ENCODE measurements around the gene SLC17A3.
A peak's percentile ranks its signal among the peaks of the same experiment; 100 is the strongest.

SLC17A3 gene

DNA sequence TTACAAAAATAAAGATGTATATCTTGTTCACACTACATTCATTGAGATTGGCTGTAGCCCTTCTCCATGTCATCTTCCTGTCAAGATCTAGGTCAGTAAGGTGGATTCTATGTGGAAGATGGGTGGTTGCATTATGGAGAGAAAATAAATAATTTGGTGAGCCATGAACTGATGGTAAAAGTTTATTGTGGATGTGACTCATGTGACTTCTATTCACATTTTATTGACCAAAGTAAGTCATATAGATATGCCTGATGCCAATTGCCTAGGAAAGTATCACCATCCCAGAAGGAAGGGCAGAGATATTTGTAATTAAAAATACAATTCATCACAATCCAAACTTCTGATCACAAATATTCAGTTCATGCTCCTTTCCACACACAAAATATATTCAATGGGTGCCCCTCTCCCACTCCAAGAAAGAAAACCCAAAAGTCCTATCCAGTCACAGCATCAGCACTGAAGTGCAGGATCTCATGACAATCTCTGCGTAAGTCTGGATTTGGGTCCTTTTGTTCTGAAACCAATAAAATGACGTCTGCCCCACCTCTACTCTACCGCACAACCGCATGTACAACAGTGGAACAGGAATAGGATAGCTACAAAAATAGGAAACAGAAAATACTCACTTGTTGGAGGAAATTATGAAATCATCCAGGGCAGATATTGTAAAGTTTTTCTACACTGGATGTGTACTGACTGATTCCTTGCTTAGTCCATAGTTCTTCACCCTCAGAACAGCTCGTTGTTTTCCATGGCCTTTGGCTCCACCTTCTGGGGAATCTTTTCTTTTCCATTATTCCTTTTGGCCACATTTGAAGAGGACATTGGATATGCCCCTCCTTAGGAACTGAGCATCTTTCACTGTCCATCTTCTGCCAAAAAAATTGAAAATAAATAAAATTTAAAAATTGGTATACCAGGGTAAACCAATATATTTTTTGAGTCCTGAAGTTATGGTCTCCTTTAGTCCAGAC, 16.1 kb upstream of the SLC17A3 start:
- peak; percentile 50 for DNase-seq (ENCODE audit: low spot score)

DNA sequence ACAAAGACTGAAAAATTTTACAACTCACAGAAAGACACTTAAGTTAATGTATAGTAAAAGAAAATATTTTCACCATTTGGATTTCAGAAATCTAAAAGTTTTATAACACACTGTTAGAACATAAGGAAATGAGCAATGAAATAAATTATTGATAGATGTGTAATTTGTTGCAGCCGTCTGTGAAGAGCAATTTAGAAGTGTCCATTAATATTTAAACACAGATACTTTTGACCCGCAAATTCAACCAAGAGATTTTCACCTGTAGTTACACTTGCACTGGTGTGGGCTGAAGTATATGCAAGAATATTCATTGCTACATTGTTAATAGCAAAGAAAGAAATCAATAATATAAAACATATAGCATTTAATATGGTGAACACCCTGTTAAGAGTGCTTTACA, 14.6 kb upstream of the SLC17A3 start:
- no peak for DNase-seq (ENCODE audit: low spot score)

DNA sequence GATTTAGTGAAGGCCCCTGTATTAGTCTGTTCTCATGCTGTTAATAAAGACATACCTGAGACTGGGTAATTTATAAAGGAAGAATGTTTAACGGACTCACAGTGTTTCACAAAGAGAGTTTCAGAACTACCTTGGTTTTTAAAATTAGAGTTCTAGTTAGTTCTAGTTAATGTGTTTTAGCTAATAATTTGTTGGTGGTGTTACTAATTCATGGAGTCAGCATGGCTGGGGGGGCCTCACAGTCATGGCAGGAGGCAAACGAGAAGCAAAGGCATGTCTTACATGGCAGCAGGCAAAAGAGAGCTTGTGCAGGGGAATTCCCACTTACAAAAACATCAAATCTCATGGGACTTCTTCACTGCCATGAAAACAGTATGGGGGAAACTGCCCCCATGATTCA, 12.0 kb upstream of the SLC17A3 start:
- DNase-seq (ENCODE audit: low spot score) = no peak

DNA sequence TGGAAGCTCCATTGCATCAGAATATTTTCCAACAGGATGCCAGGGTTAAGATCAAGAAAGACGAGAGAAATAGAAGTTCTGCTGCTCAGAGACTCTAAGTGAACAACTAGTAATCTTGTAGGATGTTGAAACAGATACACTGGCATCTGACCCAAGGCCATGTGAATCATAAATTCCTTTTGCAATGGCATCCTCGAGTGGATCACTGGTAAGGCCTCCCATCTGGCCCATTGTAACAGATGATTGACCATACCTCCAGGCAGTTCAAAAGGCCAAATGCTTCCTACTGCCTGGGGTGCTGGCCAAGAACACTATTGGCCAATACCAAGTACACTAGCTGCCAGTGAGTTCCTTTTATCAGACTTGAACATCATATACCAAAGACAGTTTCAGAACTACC, 9.9 kb upstream of the SLC17A3 start:
- DNase-seq (ENCODE audit: low spot score) = no peak

DNA sequence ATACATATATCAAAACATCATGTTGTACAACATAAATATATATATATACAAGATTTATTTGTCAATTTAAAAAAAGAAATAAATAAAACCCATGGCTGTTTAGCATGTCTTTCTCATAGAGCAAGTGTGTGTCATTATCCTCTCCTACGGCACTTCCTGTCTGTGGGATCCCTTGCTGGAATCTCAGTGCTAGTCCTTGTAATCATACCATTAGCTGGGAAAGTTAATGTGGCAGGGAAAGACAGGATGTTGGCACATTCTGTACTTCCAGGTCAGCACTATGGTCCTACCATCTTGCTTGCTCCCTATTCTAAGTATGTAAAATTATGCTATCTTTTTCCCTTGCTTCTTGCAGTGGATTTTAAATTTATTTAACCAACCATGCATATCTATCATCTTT, 9.5 kb upstream of the SLC17A3 start:
- DNase-seq (ENCODE audit: low spot score) = no peak

DNA sequence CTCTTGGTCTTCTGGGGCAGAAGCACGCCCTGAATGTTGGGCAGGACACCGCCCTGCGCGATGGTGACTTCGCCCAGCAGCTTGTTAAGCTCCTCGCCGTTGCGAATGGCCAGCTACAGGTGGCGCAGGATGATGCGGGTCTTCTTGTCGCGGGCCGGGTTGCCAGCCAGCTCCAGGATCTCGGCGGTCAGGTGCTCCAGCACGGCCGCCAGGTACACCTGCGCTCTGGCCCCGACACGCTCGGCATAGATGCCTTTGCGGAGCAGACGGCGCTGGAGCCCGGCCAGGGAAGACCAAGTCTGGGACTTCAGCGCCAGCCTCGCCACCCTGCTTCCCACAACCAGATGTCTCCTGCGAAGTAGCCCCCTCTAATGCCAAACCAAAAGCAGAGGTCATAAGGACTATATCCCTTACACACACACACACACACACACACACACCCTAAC, 8.0 kb upstream of the SLC17A3 start:
- DNase-seq (ENCODE audit: low spot score) = no peak

DNA sequence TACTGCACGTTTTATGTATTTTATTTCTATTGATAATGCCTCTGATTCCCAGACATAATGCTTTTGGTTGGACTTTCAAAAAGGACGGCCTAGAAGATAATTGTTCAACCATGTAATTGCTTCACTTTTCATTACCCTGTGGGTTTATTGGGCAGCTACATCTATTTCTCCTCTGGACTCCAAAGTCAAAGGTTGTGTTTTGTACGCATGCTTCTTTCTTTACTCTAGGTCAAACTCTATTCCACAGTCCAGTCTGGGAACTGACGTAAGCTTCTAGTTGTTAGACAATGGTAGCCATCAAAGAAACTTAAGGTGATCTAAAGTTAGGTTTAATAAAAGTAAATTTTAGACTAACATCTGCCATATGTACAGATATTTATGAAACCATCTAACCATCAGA, 6.6 kb upstream of the SLC17A3 start:
- DNase-seq (ENCODE audit: low spot score) = no peak

DNA sequence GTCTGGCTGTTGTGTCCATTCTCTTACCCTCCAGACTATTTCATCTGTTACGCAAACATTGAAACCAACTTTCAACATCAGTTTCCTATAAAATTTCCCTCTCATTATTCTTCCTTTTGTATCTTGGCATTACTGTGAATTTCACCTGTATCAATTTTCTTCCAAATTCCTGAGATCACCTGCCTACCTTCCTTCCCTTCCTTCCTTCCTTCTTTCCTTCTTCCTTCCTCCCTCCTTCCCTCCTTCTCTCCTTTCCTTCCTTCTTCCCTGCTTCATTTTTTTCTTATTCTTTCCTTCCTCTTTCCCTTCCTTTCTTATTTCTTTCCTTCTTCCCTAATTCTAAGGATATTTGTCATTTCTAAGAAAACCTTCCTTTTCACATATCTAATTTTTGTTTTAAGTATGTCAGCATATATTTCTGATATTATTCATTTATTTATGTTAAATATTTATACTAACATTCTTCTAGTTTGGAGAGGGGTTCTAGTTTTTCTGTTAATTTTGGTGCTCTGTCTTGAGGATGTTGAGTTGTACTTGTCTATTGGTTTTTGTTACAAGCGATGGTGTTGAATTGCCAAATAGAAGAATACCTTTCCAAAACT, 4.8 kb upstream of the SLC17A3 start:
- no peak for DNase-seq (ENCODE audit: low spot score)

DNA sequence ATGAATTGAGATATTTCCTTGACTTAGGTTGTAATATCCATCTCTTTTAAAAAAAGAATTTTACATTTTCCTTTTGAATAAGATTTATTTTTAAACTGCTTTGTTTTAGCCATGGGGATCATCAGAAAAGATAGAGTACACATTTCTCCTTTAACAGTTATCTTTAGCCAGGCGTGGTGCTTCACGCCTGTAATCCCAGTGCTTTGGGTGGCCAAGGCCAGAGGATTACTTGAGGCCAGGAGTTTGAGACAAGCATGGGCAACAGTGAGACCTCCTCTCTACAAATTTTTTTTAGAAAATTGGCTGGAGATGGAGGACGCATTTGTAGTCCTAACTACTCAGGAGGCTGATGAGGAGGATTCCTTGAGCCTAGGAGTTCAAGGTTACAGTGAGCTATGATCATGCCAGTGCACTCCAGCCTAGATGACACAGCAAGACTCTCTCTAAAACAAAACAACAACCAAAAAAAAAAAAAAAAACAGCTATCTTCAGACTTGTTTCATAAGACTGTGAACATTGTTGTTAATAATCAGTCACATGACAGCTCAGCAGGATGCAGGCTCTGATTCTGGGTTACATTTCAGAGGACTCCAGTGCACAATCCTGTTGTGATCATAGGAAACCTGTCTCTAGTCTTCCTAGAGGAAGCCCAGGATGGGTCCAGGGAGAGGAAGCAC, 2.0 kb upstream of the SLC17A3 start:
- no peak for DNase-seq (ENCODE audit: low spot score)

DNA sequence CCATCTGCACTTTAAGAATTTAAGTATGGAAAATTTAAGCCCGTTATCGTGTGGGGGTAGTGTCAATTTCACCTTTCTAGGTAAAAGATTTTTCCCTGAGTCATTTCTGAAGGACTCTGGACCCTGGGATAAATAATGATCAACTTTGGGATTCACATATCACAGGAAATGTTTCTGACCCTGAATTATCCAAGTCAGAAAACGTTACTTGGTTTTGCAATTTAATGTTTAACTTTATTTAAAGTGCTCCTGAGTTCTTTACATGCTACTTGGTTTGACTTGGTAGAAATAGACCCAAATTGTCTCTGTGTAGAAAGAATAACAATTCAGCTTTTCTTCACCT, 1.5 kb upstream of the SLC17A3 start:
- DNase-seq (ENCODE audit: low spot score) = no peak

DNA sequence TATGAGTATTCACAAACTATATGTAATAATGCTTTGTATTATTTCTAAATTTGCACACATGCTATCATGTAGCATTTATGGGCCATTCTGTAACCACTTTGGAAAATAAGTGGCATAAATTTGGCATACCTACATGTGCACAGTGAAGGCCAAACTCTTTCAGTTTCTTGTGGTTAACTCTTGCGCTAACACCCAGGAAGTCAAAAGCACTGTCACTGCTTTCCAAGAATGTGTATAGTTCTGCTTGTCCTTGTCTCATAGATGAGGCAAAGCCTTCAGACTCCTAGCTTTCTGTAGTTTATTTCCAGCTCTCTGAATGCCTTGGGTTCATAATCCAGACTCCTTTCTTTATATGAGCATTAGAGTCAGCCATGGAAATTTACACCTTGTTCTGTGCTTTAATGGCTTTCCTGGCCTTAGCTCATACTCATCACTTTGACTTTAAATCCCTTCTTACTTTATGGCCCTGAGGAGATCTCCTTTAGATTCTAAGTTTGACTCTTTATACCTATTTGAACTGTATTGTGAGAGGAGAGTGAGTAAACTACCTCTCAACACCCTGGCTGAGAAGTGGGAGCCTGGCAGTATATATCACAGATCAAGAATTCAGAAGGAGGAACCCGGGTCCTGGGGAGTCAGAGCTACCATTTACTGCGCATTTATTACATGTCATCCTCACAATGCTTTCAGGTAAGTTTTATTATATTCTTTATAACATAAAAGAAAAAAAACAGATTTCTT, 949 bp upstream of the SLC17A3 start:
- DNase-seq (ENCODE audit: low spot score) = no peak

DNA sequence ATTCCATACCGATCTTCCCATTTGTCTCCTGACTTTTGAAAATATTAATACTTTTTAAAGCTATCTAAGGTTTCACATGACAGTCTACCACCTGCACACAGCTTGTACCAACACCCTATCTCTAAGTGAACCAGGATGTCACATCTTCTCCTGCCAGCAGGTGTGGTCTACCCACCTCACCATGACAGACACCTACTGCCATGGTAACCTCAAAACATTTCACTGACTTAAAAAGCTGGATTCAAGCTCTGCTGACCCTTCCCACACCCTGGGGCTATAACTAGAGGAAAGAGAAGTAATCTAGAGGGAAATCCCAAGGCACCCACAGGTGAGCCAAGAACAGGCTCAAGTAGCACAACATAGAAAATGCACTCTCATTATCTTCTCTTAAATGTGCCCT, 1.2 kb downstream of the SLC17A3 start:
- DNase-seq (ENCODE audit: low spot score) = no peak

DNA sequence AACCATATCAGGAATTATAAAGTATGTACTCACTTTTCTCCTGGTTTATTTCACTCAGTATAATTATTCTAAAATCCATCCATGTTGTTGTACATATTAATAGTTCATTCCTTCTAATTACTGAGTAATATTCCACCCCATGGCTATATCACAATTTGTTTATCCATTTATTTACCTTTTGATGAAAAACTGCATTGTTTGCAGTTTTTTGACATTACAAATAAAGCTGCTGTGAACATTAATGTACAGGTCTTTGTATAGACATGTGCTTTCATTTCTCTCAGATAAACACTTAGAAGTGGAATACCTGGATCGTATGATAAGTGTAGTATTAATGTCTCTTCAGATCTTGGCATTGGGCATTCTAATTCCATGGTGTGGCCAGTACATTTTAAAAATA, 4.2 kb downstream of the SLC17A3 start:
- no peak for DNase-seq (ENCODE audit: low spot score)

DNA sequence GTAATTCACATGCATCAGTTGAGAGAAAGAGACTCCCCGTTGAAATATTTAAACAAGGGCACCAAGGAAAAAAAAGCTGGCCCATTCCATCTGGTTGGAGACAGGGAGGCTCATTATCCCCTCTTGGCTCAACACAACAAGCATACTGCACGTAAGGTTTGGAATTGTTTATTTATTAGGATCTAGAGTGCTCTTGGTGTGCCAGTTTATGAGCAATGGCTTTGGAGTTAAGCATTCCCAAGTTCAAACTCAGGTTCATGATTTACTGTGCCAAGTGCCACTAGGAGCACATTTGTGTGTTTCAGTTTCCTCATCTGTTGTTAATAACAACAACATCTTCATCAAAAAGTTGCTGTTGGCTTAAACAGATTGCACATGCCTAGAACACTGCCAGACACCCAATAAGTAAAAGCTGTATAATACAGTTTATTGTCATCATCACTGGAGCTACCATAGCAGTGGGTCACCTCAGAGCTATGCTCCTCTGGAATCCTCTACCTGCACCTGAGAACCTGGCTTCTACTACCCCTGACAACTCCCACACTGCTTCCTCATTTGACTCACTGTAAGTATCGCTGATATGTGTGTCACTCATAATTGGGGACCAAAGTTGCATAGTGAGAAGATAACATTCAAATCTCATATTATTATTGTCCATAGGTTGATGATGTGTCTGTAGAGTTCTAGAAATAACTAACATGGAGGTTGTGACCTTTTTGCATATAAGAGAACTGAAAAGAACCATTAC, 5.4 kb downstream of the SLC17A3 start:
- DNase-seq (ENCODE audit: low spot score) = no peak

DNA sequence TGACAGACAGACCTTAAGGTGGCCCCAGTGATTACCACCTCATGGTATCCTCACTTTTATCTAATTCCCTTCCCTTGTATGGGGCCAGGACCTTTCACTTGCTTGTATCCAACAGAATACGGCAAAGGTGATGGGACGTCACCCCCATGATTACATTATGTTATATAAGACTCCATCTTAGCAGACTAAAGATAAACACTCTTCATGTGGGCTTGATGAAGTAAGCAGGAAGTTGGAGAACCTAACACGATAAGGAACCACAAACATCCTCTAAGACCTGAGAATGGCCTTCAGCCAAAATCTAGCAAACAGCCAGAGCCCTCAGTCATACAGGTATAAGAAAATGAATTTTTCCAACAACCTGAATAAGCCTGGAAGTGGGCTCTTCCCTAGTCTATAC, 8.0 kb downstream of the SLC17A3 start:
- DNase-seq (ENCODE audit: low spot score) = no peak

DNA sequence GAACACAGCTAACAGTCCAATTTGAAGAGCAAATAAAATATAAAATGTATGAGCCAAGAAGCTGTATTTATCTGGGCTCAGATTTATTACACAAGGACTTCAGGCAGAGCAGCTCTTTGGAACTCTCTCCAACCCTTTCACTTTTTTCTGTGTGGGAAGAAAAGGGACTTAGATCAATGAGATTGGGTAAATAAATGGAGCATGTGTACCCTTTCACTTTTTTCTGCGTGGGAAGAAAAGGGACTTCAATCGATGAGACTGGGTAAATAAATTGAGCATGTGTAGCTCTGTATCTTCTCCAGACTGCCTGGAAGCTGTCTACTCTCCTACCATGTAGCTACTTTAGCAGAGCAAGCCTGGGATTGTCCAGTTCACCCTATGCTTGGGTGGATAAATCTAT, 10.7 kb downstream of the SLC17A3 start:
- no peak for DNase-seq (ENCODE audit: low spot score)

DNA sequence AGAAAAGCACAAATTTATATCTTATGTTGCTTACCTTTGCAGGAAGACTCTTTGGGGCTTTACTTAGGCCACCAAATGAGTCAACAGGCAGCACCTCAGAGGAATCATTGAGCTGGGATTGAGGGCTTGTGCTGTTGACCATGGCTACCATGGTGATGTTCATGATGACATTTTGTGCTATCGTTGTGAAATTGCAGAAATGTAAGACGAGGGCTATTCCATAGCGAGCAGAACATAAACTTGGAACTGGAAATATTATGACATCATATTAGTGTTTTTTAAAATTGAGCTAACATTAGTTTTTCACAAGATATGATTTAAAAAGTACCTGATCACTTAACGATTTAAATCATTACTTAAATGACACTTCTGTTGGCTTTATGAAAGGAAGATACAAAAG, 11.8 kb downstream of the SLC17A3 start:
- DNase-seq (ENCODE audit: low spot score) = no peak

DNA sequence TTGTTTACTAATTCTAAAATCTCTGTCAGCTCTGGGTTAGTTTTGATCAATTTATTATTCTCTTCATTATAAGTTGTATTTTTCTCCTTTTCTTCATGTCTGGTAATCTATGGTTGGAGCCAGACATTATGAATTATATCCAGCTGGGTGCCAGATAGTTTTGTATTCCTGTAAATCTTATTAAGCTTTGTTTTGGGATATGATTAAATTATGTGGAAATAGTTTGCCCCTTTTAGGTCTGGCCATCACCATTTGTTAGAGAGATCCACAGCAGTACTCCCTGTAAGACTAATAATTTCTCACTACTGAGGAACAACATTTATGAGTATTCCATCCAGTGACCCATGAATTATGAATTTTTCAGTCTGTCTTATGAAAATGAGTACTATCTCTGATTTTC, 21.3 kb downstream of the SLC17A3 start:
- DNase-seq (ENCODE audit: low spot score) = no peak

DNA sequence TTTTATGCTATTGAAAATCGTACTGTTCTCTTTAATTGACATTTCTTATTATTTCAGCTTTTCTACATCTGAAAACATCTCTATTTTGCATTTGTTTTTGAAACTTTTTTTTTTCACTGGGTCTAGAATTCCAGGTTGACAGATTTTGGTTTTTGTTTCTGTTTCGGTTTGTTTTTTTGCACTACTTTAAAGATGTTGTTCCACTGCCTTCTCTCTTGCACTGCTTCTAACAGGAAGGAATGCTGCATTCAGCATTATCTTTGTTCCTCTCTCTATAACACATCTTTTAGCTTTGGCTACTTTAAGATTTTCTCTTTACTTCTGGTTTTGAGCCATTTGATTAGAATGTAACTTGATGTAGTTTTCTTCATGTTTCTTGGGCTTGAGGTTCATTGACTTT, 22.1 kb downstream of the SLC17A3 start:
- DNase-seq (ENCODE audit: low spot score) = no peak

DNA sequence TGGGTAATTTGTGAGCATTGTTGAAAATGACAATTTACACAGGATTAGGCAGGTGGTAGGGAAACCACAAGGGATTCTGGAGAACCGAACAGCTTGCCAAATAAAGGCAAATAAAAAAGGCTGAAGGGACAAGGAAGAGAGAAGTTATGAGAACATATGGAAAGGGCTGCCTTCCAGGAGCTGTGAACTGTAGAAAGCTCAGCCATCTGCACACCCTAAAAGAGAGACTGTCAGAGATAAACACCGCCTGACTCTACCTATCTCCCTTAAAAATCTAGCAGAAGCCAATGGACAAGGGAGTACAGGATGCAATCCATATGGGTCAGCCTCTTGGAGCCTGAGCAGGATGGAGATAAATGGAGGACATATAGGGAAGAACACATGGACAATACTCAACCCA, 29.5 kb downstream of the SLC17A3 start:
- DNase-seq (ENCODE audit: low spot score) = no peak

DNA sequence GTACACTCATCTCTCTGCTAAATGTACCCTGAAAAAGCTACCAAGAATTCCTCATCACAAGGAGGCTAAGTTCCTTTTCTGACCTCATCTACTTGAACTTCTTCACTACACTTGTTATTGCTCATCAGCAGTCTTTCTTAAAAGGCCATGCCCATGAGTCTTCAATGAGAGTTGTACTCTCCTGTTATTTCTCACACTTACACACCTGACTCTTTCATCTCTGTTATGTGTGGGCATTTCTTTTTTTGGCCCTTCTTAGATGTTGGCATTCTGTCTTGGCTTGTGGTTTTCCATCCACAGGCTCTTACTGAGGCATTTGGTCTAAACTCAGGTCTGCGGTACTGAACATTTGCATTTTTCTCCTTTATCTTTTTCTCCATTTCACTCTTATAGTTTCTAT, 31.5 kb downstream of the SLC17A3 start:
- no peak for DNase-seq (ENCODE audit: low spot score)
